Adrenal gland (tissue), 5 donors: Measurements from ENCODE around the gene DIP2C.

Experiments used
- POLR2A ChIP-seq, 2 donors: fragments of 450-650 bp; IDR thresholded peaks; one replicate each; pipeline ENCODE4 v1.6.1; 2017; ENCODE audit warnings: antibody characterized with exemption in 2 of 2, mild to moderate bottlenecking in 2 of 2, moderate library complexity in 1 of 2
- TF ChIP-seq, protein P1 (sequence below), 6 experiments: fragments of 450-650 bp in 4 of 6; fragments of 200-600 bp in 2 of 6; sonication (generic) in 1 of 6; IDR thresholded peaks; 1 replicate in 5 of 6; 2 replicates in 1 of 6; pipeline versions ENCODE4 v1.5.1 to v1.8.0; 2016 to 2021; ENCODE audit warnings: antibody characterized with exemption in 6 of 6, mild to moderate bottlenecking in 2 of 6, moderate library complexity in 1 of 6
- donor health status: DM: no; HTN: no; CAD: no.

GRCh38 chr10:307659-308058, 381.8 kb downstream of the DIP2C start:
- TF ChIP-seq POLR2A (IDR thresholded peaks at IDR 0.05): no peak
- TF ChIP-seq, protein P1, sequence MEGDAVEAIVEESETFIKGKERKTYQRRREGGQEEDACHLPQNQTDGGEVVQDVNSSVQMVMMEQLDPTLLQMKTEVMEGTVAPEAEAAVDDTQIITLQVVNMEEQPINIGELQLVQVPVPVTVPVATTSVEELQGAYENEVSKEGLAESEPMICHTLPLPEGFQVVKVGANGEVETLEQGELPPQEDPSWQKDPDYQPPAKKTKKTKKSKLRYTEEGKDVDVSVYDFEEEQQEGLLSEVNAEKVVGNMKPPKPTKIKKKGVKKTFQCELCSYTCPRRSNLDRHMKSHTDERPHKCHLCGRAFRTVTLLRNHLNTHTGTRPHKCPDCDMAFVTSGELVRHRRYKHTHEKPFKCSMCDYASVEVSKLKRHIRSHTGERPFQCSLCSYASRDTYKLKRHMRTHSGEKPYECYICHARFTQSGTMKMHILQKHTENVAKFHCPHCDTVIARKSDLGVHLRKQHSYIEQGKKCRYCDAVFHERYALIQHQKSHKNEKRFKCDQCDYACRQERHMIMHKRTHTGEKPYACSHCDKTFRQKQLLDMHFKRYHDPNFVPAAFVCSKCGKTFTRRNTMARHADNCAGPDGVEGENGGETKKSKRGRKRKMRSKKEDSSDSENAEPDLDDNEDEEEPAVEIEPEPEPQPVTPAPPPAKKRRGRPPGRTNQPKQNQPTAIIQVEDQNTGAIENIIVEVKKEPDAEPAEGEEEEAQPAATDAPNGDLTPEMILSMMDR (IDR thresholded peaks at IDR 0.05): no peak
